ENCODE measurements around the gene TAS2R43. TPM values are rescaled to one million over a fixed set of nuclear protein-coding genes. Genes with fewer than 3 reads are reported as not detected.
"Not testable (repeated sequence)": the region's sequence is repeated elsewhere in the genome, so short reads cannot be mapped to it uniquely, and the experiment has no call there.

TAS2R43 gene
- polyA plus RNA-seq, 1 experiment: not detected

GRCh38 chr12:11130999-11131398 is 38.9 kb upstream of the TAS2R43 start:
- Histone ChIP-seq H3K4me3 (ENCODE audit: low read depth, low read length) (no peak overlapping the region), H3K27me3 (ENCODE audit: control insufficient read depth, insufficient read depth, low read length) (no peaks in the 10 kb centered on the region), H3K27ac (ENCODE audit: low read depth, low read length) (no peak overlapping the region), H3K9me3 (ENCODE audit: control insufficient read depth, insufficient read depth, low read length) (no peaks in the 10 kb centered on the region)
- ChIA-PET POLR2A (no interaction called here), CTCF (no interaction called here)
- DNase-seq (ENCODE audit: low read depth, low spot score): no peak
- TF ChIP-seq CTCF (IDR thresholded peaks at IDR 0.05; ENCODE audit: low read depth, low read length): no peak

- H3K27ac ChIP-seq (ENCODE audit: low read depth, low read length): no peak overlapping the region
Measured at GRCh38 chr12:11130382-11130781, 38.3 kb upstream of the TAS2R43 start.

GRCh38 chr12:11114130-11114529 is 22.0 kb upstream of the TAS2R43 start:
- H3K4me3 ChIP-seq (ENCODE audit: low read depth, low read length); CTCF ChIA-PET; POLR2A ChIA-PET; H3K9me3 ChIP-seq (ENCODE audit: control insufficient read depth, insufficient read depth, low read length); DNase-seq (ENCODE audit: low read depth, low spot score); H3K27me3 ChIP-seq (ENCODE audit: control insufficient read depth, insufficient read depth, low read length); H3K27ac ChIP-seq (ENCODE audit: low read depth, low read length): not testable (repeated sequence)

More at GRCh38 chr12:11130382-11130781, 38.3 kb upstream of the TAS2R43 start:
- no peak for TF ChIP-seq CTCF (IDR thresholded peaks at IDR 0.05; ENCODE audit: low read depth, low read length)
- DNase-seq (ENCODE audit: low read depth, low spot score): no peak
- H3K4me3 ChIP-seq (ENCODE audit: low read depth, low read length): no peak overlapping the region
- no peaks in the 10 kb centered on the region for H3K9me3 ChIP-seq (ENCODE audit: control insufficient read depth, insufficient read depth, low read length)
- H3K27me3 ChIP-seq (ENCODE audit: control insufficient read depth, insufficient read depth, low read length): no peaks in the 10 kb centered on the region
- ChIA-PET CTCF (no interaction called here), POLR2A (no interaction called here)

GRCh38 chr12:11111213-11111612 is 19.1 kb upstream of the TAS2R43 start:
- H3K27me3 ChIP-seq (ENCODE audit: control insufficient read depth, insufficient read depth, low read length); POLR2A ChIA-PET; CTCF ChIA-PET; H3K9me3 ChIP-seq (ENCODE audit: control insufficient read depth, insufficient read depth, low read length); DNase-seq (ENCODE audit: low read depth, low spot score); H3K27ac ChIP-seq (ENCODE audit: low read depth, low read length); H3K4me3 ChIP-seq (ENCODE audit: low read depth, low read length): not testable (repeated sequence)

- TF ChIP-seq CTCF (IDR thresholded peaks at IDR 0.05; ENCODE audit: low read depth, low read length): no peak
- no peaks in the 10 kb centered on the region for H3K27me3 ChIP-seq (ENCODE audit: control insufficient read depth, insufficient read depth, low read length)
- ChIA-PET POLR2A (no interaction called here), CTCF (no interaction called here)
- H3K9me3 ChIP-seq (ENCODE audit: control insufficient read depth, insufficient read depth, low read length): no peaks in the 10 kb centered on the region
- DNase-seq (ENCODE audit: low read depth, low spot score): no peak
- no peak overlapping the region for H3K27ac ChIP-seq (ENCODE audit: low read depth, low read length)
- H3K4me3 ChIP-seq (ENCODE audit: low read depth, low read length): no peak overlapping the region
Measured at GRCh38 chr12:11108862-11109261, 16.7 kb upstream of the TAS2R43 start.

- no peak for DNase-seq (ENCODE audit: low read depth, low spot score)
- POLR2A ChIA-PET: no interaction called here
- CTCF ChIA-PET: no interaction called here
- Histone ChIP-seq H3K4me3 (ENCODE audit: low read depth, low read length) (no peak overlapping the region), H3K27me3 (ENCODE audit: control insufficient read depth, insufficient read depth, low read length) (no peaks in the 10 kb centered on the region), H3K27ac (ENCODE audit: low read depth, low read length) (no peak overlapping the region), H3K9me3 (ENCODE audit: control insufficient read depth, insufficient read depth, low read length) (no peaks in the 10 kb centered on the region)
- TF ChIP-seq CTCF (IDR thresholded peaks at IDR 0.05; ENCODE audit: low read depth, low read length): no peak
Measured at GRCh38 chr12:11107719-11108118, 15.6 kb upstream of the TAS2R43 start.
